Endothelial cell (in vitro differentiated cells): Measurements from ENCODE around the gene EPHA4. TPM values are rescaled to one million over a fixed set of nuclear protein-coding genes. Genes with fewer than 3 reads are reported as not detected.

Experiments used
- DNase-seq: peaks from one replicate; pipeline ENCODE4 v3.0.0; 2021; ENCODE audit warnings: low spot score
- H3K27ac Mint-ChIP-seq: one replicate; pipeline ENCODE4 v1.8.0; 2021; ENCODE audit warnings: mixed read lengths, inconsistent platforms; ENCODE audit not compliant: unreplicated experiment
- H3K27me3 Mint-ChIP-seq: one replicate; pipeline ENCODE4 v1.8.0; 2021; ENCODE audit warnings: mild to moderate bottlenecking, moderate library complexity, mixed read lengths, inconsistent platforms; ENCODE audit not compliant: unreplicated experiment
- H3K36me3 Mint-ChIP-seq: one replicate; pipeline ENCODE4 v1.8.0; 2021; ENCODE audit warnings: mild to moderate bottlenecking, low read depth, mixed read lengths, inconsistent platforms; ENCODE audit not compliant: unreplicated experiment
- H3K4me1 Mint-ChIP-seq: one replicate; pipeline ENCODE4 v1.8.0; 2021; ENCODE audit warnings: mild to moderate bottlenecking, mixed read lengths, inconsistent platforms; ENCODE audit not compliant: unreplicated experiment
- H3K4me3 Mint-ChIP-seq: one replicate; pipeline ENCODE4 v1.8.0; 2021; ENCODE audit warnings: mild to moderate bottlenecking, mixed read lengths, inconsistent platforms; ENCODE audit not compliant: unreplicated experiment
- H3K9me3 Mint-ChIP-seq: one replicate; pipeline ENCODE4 v1.8.0; 2021; ENCODE audit warnings: mixed read lengths, inconsistent platforms; ENCODE audit not compliant: unreplicated experiment
- CTCF ChIP-seq: fragments of 200-600 bp; sonication (generic); IDR thresholded peaks from one replicate; pipeline ENCODE4 v1.5.0; 2021; ENCODE audit warnings: antibody characterized with exemption; ENCODE audit not compliant: unreplicated experiment
- total RNA-seq: library from RNA; stranded (reverse); fragmentation: NEBNext Ultra II Directional; extraction: Animal tissue kit (Norgen Biotek cat#: 25700); gene quantifications from one replicate; pipeline ENCODE4 v1.2.1, GENCODE V29; 2021; ENCODE audit not compliant: unreplicated experiment

Gene EPHA4
- total RNA-seq, 1 donor from 2014 or later: 62.0 TPM

- no peak overlapping the region for H3K4me3 Mint-ChIP-seq
- no peaks in the 10 kb centered on the region for H3K27me3 Mint-ChIP-seq
Observed at GRCh38 chr2:221482666-221483455, 89.2 kb downstream of the EPHA4 start.

GRCh38 chr2:221480821-221481220, 91.3 kb downstream of the EPHA4 start:
- TF ChIP-seq CTCF: no peak
- peaks cover 14% of the 10 kb centered on the region for H3K4me1 Mint-ChIP-seq
- H3K27ac Mint-ChIP-seq: no peak overlapping the region
- no peak for DNase-seq
- H3K36me3 Mint-ChIP-seq: no peaks in the 10 kb centered on the region
- no peaks in the 10 kb centered on the region for H3K9me3 Mint-ChIP-seq
- H3K4me3 Mint-ChIP-seq: no peak overlapping the region
- H3K27me3 Mint-ChIP-seq: peaks cover 2% of the 10 kb centered on the region

More at GRCh38 chr2:221482666-221483455, 89.2 kb downstream of the EPHA4 start:
- no peak overlapping the region for H3K27ac Mint-ChIP-seq
- H3K36me3 Mint-ChIP-seq: no peaks in the 10 kb centered on the region
- no peaks in the 10 kb centered on the region for H3K9me3 Mint-ChIP-seq
- no peak for DNase-seq
- peaks cover 13% of the 10 kb centered on the region for H3K4me1 Mint-ChIP-seq
- TF ChIP-seq CTCF: no peak

- Mint-ChIP-seq H3K4me1 (peaks cover 14% of the 10 kb centered on the region), H3K9me3 (no peaks in the 10 kb centered on the region), H3K27ac (no peak overlapping the region), H3K27me3 (peaks cover 2% of the 10 kb centered on the region), H3K36me3 (no peaks in the 10 kb centered on the region), H3K4me3 (no peak overlapping the region)
- DNase-seq: no peak
- TF ChIP-seq CTCF: no peak
Observed at GRCh38 chr2:221480163-221480562, 91.9 kb downstream of the EPHA4 start.

GRCh38 chr2:221478485-221478863, 93.6 kb downstream of the EPHA4 start:
- Mint-ChIP-seq H3K27me3 (peaks cover 2% of the 10 kb centered on the region), H3K9me3 (no peaks in the 10 kb centered on the region), H3K4me3 (no peak overlapping the region), H3K36me3 (no peaks in the 10 kb centered on the region), H3K27ac (peak overlapping the region; percentile 67), H3K4me1 (peaks cover 14% of the 10 kb centered on the region)
- TF ChIP-seq CTCF: no peak
- DNase-seq: peak; percentile 6

GRCh38 chr2:221477714-221478484, 94.2 kb downstream of the EPHA4 start:
- H3K4me3 Mint-ChIP-seq: no peak overlapping the region
- DNase-seq: no peak

More at GRCh38 chr2:221477714-221478484, 94.2 kb downstream of the EPHA4 start:
- Mint-ChIP-seq H3K27ac (peak overlapping the region; percentile 67), H3K27me3 (peaks cover 2% of the 10 kb centered on the region), H3K36me3 (no peaks in the 10 kb centered on the region), H3K9me3 (no peaks in the 10 kb centered on the region), H3K4me1 (peaks cover 14% of the 10 kb centered on the region)
- TF ChIP-seq CTCF: no peak
